ENCODE results near the gene NUPR2. TPM values are rescaled to one million over a fixed set of nuclear protein-coding genes. Genes with fewer than 3 reads are reported as not detected.
"Not testable (repeated sequence)": the region's sequence is repeated elsewhere in the genome, so short reads cannot be mapped to it uniquely, and the experiment has no call there.

NUPR2 gene
- total RNA-seq, 1 donor from 2014 or later: not detected

- no peaks in the 10 kb centered on the region for H3K27me3 ChIP-seq (ENCODE audit: low read depth)
- intact Hi-C loops (cut with micrococcal nuclease): no loop called here
- H3K4me3 ChIP-seq: no peak overlapping the region
- H3K36me3 ChIP-seq: peaks cover 44% of the 10 kb centered on the region
- no peak overlapping the region for H3K27ac ChIP-seq (replicated peaks)
- H3K4me1 ChIP-seq: peaks cover 34% of the 10 kb centered on the region
- no peak for TF ChIP-seq CTCF (IDR thresholded peaks at IDR 0.05; ENCODE audit: borderline replicate concordance)
- DNase-seq: no peak
- no peaks in the 10 kb centered on the region for H3K9me3 ChIP-seq (replicated peaks)
Observed at GRCh38 chr7:56087445-56087844, 28.8 kb downstream of the NUPR2 start.

GRCh38 chr7:56086761-56087160 lies 29.5 kb downstream of the NUPR2 start:
- no peak for DNase-seq
- H3K36me3 ChIP-seq: peaks cover 51% of the 10 kb centered on the region
- no peak overlapping the region for H3K27ac ChIP-seq (replicated peaks)
- no peaks in the 10 kb centered on the region for H3K9me3 ChIP-seq (replicated peaks)
- no peaks in the 10 kb centered on the region for H3K27me3 ChIP-seq (ENCODE audit: low read depth)
- no peak for TF ChIP-seq CTCF (IDR thresholded peaks at IDR 0.05; ENCODE audit: borderline replicate concordance)
- no peak overlapping the region for H3K4me3 ChIP-seq
- intact Hi-C loops (cut with micrococcal nuclease): no loop called here
- peaks cover 32% of the 10 kb centered on the region for H3K4me1 ChIP-seq

- H3K36me3 ChIP-seq: peaks cover 54% of the 10 kb centered on the region
- peaks cover 56% of the 10 kb centered on the region for H3K4me1 ChIP-seq
- no peaks in the 10 kb centered on the region for H3K27me3 ChIP-seq (ENCODE audit: low read depth)
- intact Hi-C loops (cut with micrococcal nuclease): no loop called here
- H3K9me3 ChIP-seq (replicated peaks): no peaks in the 10 kb centered on the region
- TF ChIP-seq CTCF (IDR thresholded peaks at IDR 0.05; ENCODE audit: borderline replicate concordance): no peak
- H3K4me3 ChIP-seq: no peak overlapping the region
- peak; percentile 72 for DNase-seq
- H3K27ac ChIP-seq (replicated peaks): peak overlapping the region; percentile 74
Observed at GRCh38 chr7:56083150-56083785, 32.9 kb downstream of the NUPR2 start.

GRCh38 chr7:56081626-56082340 lies 34.4 kb downstream of the NUPR2 start:
- no peak for DNase-seq
- intact Hi-C loops (cut with micrococcal nuclease): no loop called here
- Histone ChIP-seq H3K9me3 (replicated peaks) (no peaks in the 10 kb centered on the region), H3K4me1 (peaks cover 59% of the 10 kb centered on the region), H3K27ac (replicated peaks) (peak overlapping the region; percentile 95), H3K27me3 (ENCODE audit: low read depth) (no peaks in the 10 kb centered on the region), H3K4me3 (no peak overlapping the region), H3K36me3 (peaks cover 43% of the 10 kb centered on the region)
- no peak for TF ChIP-seq CTCF (IDR thresholded peaks at IDR 0.05; ENCODE audit: borderline replicate concordance)

- DNase-seq; H3K9me3 ChIP-seq (replicated peaks); intact Hi-C loops (cut with micrococcal nuclease); H3K27me3 ChIP-seq (ENCODE audit: low read depth); H3K4me3 ChIP-seq: not testable (repeated sequence)
- H3K27ac ChIP-seq (replicated peaks): peak overlapping the region; percentile 95
- peaks cover 34% of the 10 kb centered on the region for H3K36me3 ChIP-seq
- peaks cover 59% of the 10 kb centered on the region for H3K4me1 ChIP-seq
Observed at GRCh38 chr7:56080726-56081435, 35.3 kb downstream of the NUPR2 start.

Data from left ventricle myocardium inferior (tissue), 1 donor.